WTC11 (cell line): ENCODE measurements around the gene PGS1.

Experiments used
- FOXJ3 ChIP-seq: sonication (generic); formaldehyde crosslinking; IDR thresholded peaks from 2 replicates; pipeline ENCODE4 v1.9.0; 2021; ENCODE audit warnings: missing genetic modification reagents, mild to moderate bottlenecking, borderline replicate concordance
- MXD4 ChIP-seq: fragments of 250-450 bp; sonication (Bioruptor Pico); IDR thresholded peaks from 2 replicates; pipeline ENCODE4 v1.8.0; 2021; ENCODE audit warnings: mild to moderate bottlenecking, moderate library complexity, borderline replicate concordance
- NR2C2 ChIP-seq: sonication (generic); formaldehyde crosslinking; IDR thresholded peaks from 2 replicates; pipeline ENCODE4 v1.8.0; 2022; ENCODE audit warnings: mild to moderate bottlenecking, missing genetic modification reagents
- ZNF263 ChIP-seq: sonication (generic); formaldehyde crosslinking; IDR thresholded peaks from 2 replicates; pipeline ENCODE4 v1.8.1; 2022; ENCODE audit warnings: low read depth, mild to moderate bottlenecking, moderate library complexity, missing genetic modification reagents

GRCh38 chr17:78369791-78370381, 8.6 kb upstream of the PGS1 start:
- TF ChIP-seq FOXJ3 (CRISPR knock-in tag) (no peak), NR2C2 (CRISPR knock-in tag) (no peak), MXD4 (CRISPR knock-in tag) (no peak), ZNF263 (no peak)
